ENCODE measurements around the gene DUS4L.
"Not testable (repeated sequence)": the region's sequence is repeated elsewhere in the genome, so short reads cannot be mapped to it uniquely, and the experiment has no call there.

The DUS4L gene, protein sequence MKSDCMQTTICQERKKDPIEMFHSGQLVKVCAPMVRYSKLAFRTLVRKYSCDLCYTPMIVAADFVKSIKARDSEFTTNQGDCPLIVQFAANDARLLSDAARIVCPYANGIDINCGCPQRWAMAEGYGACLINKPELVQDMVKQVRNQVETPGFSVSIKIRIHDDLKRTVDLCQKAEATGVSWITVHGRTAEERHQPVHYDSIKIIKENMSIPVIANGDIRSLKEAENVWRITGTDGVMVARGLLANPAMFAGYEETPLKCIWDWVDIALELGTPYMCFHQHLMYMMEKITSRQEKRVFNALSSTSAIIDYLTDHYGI

DNA sequence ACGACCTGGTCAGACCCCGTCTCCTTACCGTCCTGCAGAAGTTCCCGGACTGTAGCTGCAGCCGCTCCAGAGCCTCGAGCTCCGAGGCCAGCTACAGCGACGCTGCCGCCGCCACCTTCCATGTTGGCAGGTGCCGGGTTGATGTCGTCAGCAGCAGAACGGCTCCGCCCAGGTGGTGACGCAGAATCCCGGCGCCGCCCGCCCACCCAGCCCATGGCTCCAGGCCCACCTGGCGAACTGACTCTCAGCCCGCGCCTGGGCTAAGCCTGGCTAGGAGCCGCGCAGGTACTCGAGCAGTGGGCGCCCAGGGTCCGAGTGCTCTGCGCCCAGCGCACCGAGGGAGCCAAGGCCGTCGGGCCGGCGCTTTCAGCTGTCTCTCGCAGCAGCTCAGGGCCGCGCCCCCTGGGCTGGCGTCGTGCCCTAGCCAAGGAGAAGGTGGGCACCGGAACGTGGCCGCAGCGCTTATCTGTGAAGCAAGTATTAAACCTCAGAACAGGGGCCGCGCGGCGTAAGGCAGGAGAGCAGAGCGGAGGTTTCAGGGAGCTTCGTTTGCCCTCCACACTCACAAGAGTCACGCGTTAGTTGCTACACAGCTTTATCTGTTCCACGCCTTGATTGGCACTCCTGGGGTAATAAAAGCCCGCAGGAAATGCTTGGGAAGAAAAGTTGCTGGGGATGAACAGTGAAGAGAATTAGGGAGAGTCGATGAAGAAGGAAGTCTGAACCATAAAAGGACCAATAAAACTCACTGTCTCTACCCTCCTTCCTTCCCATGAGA, at the start of gene DUS4L, which contains the start of gene COG5:
DUS4L (plus strand) TSS at position 197 of the 778 bp plus-strand sequence. CDS start 3,100 bp downstream, outside the sequence.
COG5 (minus strand) TSS at position 146 of the 778 bp plus-strand sequence; CDS start at position 122, 24 bp downstream.
- DNase-seq, result peak; percentile 78

DNA sequence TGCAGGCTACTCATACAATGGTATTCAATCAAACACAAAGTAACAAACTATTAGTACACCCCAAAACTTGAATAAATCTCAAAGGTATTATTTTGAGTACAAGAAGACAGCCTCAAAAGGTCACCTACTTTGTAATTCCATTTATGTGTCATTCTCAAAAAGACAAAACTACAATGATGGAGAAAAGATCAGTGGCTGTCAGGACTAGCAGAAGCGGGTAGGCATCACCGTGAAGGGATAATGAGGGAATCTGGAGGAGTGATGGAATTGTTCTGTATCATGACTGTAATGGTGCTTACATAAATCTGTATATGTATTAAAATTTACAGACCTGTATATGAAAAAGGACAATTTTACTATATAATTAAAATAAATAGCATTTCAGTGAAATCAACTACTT, 37.1 kb upstream of the DUS4L start:
- DNase-seq, result no peak

DNA sequence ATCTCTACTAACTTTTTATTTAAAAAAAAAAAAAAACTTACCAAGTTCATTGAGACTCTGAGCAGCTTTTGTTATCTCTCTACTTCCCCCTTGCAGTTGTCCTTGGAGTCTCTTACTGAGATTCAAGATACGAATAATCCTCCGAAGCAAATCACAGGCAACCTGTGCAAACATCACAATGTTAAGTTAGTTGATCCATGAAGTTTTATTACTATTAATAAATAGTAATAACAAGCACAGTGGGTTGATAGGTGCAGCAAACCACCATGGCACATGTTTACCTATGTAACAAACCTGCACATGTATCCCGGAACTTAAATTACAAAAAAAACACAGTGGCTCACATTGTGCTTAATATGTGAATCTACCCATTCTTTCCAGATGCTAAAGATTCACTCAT, 36.6 kb upstream of the DUS4L start:
- DNase-seq, result no peak

- DNase-seq, result no peak
These were observed 35.3 kb upstream of the DUS4L start for GRCh38 chr7:107528461-107528860.

GRCh38 chr7:107530751-107531150, 33.0 kb upstream of the DUS4L start:
- DNase-seq, result no peak

GRCh38 chr7:107534139-107534538, 29.6 kb upstream of the DUS4L start:
- no peak for DNase-seq

DNA sequence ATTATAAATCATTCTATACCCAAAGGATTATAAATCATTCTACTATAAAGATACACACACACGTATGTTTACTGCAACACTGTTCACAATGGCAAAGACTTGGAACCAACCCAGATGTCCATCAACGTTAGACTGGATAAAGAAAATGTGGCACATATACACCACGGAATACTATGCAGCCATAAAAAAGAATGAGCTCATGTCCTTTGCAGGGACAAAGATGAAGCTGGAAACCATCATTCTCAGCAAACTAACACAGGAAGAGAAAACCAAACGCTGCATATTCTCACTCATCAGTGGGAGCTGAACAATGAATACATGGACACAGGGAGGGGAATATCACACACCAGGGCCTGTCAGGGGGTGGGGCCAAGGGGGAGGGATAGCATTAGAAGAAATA, 26.5 kb upstream of the DUS4L start:
- DNase-seq, result not testable (repeated sequence)

DNA sequence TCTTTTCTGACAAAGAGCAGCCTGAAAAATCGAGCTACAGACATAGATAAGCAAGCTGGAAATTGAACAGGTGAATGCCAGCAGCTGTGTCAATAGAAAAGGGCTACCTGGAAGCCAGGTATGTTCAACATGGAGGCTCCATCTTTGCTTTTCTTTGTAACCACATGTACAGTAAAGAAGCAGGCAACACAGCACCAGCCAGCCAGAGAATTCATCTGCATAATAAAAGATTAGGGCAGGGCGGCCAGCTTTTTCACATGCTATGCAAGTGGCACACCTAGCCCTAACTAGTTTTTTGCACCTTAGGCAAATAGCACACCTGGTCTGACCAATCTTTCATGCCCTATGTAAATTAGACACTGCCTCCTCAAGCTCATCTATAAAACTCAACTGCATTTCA, 25.8 kb upstream of the DUS4L start:
- DNase-seq, result no peak

DNA sequence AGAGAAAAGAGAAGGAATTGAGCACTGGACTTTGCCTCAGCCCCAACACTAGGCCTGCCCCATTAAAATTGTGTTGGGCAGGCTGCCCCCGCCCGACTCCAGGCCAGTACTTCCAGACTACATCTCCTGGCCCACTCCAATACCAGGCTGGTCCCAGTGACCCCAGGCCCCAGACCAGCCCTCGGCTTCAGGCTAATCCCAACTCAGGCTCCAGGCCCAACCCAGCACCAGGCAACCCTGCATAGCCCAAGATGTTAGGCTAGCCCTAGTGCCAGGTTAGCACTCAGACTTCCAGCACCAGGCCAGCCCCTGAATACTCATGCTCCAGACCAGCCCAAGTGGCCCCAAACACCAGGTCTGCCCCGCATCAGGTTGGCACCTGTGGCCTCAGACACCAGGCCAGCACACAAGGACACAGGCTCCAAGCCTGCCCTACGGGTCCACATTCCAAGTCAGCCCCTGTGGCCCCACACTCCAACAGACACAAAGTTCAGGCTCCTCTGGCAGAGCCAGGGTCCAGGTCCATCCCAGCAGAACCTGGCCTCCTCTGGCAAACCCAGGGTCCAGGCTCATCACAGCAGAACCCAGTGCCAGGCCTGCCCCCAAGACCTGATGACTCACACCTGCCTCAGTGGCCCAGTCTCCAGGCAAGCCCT, 20.3 kb upstream of the DUS4L start:
- DNase-seq, result no peak

DNA sequence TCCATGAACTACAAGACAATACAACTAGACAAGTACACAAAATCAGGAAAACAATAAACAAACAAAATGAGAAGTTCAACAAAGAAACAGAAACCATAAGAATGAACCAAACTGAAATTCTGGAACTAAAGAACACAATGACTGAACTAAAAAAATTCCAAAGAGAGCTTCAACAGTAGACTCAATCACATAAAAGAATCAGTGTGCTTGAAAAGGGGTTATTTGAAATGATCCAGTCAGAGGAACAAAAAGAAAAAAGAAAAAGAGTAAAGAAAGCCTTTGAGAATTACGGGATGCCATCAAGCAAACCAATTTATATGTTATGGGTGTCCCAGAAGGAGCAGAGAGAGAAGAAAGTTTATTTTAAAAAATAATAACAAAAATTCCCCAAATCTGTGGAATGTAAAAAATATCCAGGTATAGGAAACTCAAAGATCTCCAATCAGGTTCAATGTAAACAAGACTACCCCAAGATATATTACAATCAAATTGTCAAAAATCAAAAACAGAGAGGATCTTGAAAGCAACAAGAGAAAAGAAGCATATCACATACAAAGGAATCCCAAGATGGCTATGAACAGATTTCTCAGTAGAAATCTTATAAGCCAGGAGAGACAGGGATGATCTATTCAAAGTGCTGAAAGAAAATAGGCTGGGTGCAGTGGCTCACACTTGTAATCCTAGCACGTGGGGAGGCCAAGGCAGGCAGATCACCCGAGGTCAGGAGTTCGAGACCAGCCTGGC, 18.8 kb upstream of the DUS4L start:
- no peak for DNase-seq

DNA sequence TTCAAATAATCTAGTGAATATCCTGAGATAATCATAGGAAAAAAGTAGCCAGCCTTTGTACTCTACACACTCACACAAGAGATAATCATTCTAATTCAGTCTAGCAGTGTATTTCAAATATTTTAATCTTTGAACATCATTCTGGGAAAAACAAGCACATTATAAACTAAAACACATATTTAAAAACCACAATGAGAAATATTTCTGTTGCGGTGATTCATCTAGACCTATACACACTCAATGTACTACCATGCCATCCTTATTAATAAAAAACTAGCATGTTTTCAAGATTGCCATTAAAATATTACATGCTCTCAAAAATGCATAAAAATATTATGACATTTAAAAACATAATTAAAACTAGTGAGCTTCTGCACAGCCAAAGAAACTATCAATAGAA, 11.8 kb upstream of the DUS4L start:
- no peak for DNase-seq

- DNase-seq, result no peak
These were observed 7.9 kb upstream of the DUS4L start for GRCh38 chr7:107555893-107556292.

- no peak for DNase-seq
These were observed 3.9 kb upstream of the DUS4L start for GRCh38 chr7:107559864-107560263.

DNA sequence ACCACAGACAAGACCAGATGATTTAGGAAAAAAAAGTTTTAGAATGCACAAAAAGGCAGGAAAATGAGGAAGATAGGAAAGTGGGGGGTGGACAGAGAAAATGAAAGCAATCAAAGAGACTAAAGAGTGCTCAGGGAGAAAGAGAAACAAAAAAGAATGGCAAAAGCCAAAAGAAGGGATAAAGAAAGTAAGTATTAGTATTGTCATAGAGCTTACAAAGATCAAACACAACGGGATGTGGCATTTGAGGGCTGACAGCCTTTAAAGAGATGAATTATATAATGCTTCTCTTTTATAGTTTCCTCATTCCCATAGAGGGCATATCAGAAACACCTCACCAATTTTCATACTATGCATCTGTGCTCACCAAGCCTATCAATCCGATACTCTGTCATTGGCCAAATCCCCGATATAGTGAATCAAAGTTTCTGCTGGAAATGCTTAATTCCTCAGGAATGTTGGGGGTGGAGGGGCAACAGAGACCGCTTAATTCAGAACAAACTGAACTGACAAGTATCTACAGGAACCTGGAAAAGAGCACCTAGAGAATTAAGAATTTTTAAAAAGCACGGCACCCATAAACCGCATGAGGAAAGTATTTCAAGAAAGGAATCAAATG, 2.8 kb upstream of the DUS4L start:
- DNase-seq, result no peak

DNA sequence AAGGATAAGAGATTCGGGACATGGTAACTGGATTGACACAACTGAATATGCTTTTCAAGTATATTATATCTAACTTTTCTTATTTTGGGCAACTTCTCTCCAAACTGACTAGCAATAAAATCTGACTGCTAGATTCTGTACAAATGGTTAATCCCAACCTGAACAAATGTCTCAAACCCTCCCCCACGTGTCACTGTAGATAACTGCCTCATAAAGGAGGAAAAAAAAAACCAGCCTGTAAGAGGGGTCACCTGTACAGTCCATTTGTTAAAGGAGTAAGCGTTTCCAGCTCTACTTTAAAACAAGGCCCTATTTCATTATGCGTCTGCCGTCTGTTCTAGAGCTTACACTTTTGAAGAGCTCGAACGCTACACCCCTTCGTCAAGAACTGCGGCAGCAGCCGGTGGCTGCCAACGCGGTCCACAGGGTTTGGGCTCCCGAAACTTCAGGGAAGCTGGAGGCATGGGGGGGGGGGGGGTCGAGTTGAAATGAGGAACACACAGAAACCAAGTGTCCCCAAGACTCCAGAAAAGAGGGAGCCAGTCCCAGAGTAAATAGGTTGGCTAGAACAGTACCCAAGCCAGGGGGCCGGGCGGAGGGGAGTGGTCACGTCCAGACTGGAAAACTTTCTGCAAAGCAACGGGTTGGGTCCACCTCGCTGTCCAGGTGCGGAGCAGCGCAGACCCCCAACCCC, 543 bp upstream of the DUS4L start:
- no peak for DNase-seq

DNA sequence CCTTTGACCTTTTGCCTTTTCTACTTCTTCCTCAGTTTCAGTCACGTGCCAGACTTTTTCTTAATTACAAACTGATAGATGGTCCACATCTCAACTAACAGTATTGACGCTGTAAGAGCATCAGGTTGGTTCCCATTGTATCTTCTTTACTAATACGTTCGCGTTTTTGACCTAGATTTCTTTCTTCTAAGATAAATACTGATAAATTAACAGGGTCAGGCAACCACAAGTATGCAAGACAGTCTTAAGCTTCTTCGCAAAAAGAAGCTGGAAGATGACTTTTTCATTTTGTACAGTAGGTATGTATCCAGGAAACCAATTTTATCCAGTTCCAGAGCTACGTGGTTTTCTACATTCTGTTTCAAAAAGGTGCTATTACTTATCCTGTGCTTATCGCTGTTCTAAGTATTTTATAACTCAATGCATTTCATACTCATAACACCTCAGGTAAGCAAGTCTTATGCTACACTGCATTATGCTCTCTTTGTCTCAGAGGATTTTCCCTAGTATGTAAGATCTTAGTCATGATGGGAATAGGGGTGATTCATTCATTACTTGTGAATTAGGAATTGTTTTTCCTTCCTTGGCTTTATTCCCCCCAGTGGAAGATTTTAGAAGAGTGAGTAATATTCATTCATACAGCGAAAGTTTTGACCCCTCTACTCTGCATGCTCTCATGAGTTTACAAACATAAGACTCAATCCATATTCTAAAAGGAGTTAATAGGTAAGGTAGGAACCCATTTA, 955 bp downstream of the DUS4L start:
- DNase-seq, result no peak

GRCh38 chr7:107570298-107570697, 6.5 kb downstream of the DUS4L start:
- DNase-seq, result no peak

- no peak for DNase-seq
These were observed 9.8 kb downstream of the DUS4L start for GRCh38 chr7:107573537-107573936.

GRCh38 chr7:107579554-107579884, 15.7 kb downstream of the DUS4L start:
- DNase-seq, result no peak

DNA sequence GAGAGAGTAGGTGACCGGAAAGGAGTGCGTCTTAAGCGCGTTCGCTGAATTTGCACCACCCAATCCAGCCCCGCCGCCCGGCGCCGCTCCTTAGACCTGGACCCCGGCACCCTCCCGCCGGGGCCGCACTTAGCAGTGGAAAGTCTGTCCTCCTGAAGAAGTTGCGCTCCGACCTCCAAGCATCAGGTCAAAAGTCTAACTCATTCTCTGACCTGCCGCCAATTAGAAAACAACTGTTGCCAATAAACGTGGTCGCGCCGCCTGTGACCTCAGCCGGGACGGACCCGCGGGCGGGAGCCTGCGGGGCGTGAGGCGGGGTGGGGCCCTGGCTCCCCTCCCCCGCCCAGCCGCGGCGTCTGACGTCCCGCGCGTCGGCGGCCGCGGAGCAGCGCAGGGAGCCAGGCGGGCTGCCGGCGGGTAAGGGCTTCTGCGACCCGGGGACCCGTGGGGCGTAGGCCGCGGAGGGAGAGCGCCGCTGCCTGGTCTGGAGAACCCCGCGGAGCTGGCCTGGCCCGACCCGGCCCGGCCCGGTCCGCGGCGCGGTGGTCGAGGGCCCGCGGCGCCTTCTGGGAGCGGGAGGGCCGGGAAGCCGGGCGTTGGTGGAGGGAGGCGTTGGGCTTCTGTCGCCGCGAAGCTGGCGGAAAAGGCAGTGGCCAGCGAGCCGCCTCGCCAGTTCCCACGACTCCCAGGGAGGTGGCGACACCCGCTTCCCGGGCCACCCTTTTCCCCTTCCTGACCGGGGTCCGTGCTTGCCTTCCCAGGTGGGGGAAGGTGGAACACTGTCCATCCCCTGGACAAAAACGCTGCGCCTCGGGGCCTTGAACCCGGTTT, 16.3 kb downstream of the DUS4L start, which contains the start of gene BCAP29:
BCAP29 (plus strand) TSS at position 362 of the 831 bp plus-strand sequence. CDS start 527 bp downstream, outside the sequence.
- peak; percentile 47 for DNase-seq

Data from activated CD4-positive, alpha-beta T cell treated with anti-CD3 and anti-CD28 coated beads for 1 hour (primary cell).